A549 (cell line): ENCODE results near the gene SMARCAL1. TPM values are rescaled to one million over a fixed set of nuclear protein-coding genes. Genes with fewer than 3 reads are reported as not detected.

ENCODE experiments used
- ATAC-seq, 2 experiments: fragments of 200-7000 bp in 1 of 2; fragments of >200 bp in 1 of 2; cut with Nextera tagmentation in 1 of 2; cut with Tn5 transposase in 1 of 2; 3 replicates each; pipeline versions ENCODE4 v1.8.0 to v1.9.1; 2018 to 2020; ENCODE audit warnings: mild to moderate bottlenecking in 1 of 2, moderate library complexity in 1 of 2
- CTCF ChIA-PET: fragments of 300-600 bp; sonication (Branson Sonifier 250); formaldehyde crosslinking; extraction: SDS; loops from one replicate; lab custom pipeline; 2021; ENCODE audit warnings: antibody characterized with exemption, inconsistent platforms; lab: Yijun Ruan, JAX
- POLR2A ChIA-PET: fragments of 350-600 bp; formaldehyde crosslinking; extraction: SDS; loops from one replicate; lab custom pipeline; 2021; ENCODE audit warnings: antibody characterized with exemption, inconsistent platforms; lab: Yijun Ruan, JAX
- DNase-seq, 2 experiments: peaks; one replicate each; pipeline versions ENCODE4 v3.0.0 to v3.0.0-alpha.2; 2011 to 2016; ENCODE audit warnings: low read depth in 1 of 2, low spot score in 1 of 2
- FAIRE-seq: peaks from 2 replicates; lab custom pipeline; 2011; peaks lifted over from hg19 to GRCh38; lab: Jason Lieb, UNC
- H3K27ac ChIP-seq, 2 experiments: fragments of >200 bp; sonication (Bioruptor Twin); formaldehyde crosslinking; 3 replicates each; pipeline ENCODE4 v1.5.1; 2016 to 2017
- H3K4me1 ChIP-seq: fragments of >200 bp; sonication (Bioruptor Twin); formaldehyde crosslinking; 3 replicates; pipeline ENCODE4 v1.6.1; 2016
- H3K4me2 ChIP-seq: fragments of >200 bp; sonication (Bioruptor Twin); formaldehyde crosslinking; 3 replicates; pipeline ENCODE4 v1.6.1; 2016
- H3K4me3 ChIP-seq: fragments of >200 bp; sonication (Bioruptor Twin); formaldehyde crosslinking; 3 replicates; pipeline ENCODE4 v1.5.1; 2016
- H3K9me3 ChIP-seq: fragments of >200 bp; sonication (Bioruptor Twin); formaldehyde crosslinking; 3 replicates; pipeline ENCODE4 v1.6.1; 2016
- BHLHE40 ChIP-seq: IDR thresholded peaks from 2 replicates; pipeline ENCODE4 v1.6.1; 2012; ENCODE audit warnings: low read depth, low read length, inconsistent platforms
- CHD4 ChIP-seq: fragments of 200-600 bp; sonication (generic); IDR thresholded peaks from 2 replicates; pipeline ENCODE4 v1.6.1; 2016; ENCODE audit warnings: antibody characterized with exemption, mild to moderate bottlenecking, borderline replicate concordance
- EHF ChIP-seq: fragments of 250-450 bp; sonication (Bioruptor Pico); IDR thresholded peaks from 2 replicates; pipeline ENCODE4 v1.5.0; 2020; ENCODE audit warnings: mild to moderate bottlenecking
- FOSL2 ChIP-seq, 2 experiments: fragments of 450-650 bp in 1 of 2; fragments of >200 bp in 1 of 2; sonication (Bioruptor Twin) in 1 of 2; formaldehyde crosslinking; IDR thresholded peaks; 2 replicates each; pipeline versions ENCODE4 v1.5.0 to v1.6.1; 2016 to 2020; ENCODE audit warnings: mild to moderate bottlenecking in 1 of 2, moderate library complexity in 1 of 2
- FOXS1 ChIP-seq: fragments of 250-450 bp; sonication (Bioruptor Pico); IDR thresholded peaks from 2 replicates; pipeline ENCODE4 v1.5.0; 2020; ENCODE audit warnings: mild to moderate bottlenecking, moderate library complexity
- HDAC2 ChIP-seq: fragments of 200-600 bp; sonication (generic); IDR thresholded peaks from 2 replicates; pipeline ENCODE4 v1.6.1; 2016
- HEYL ChIP-seq: fragments of 250-450 bp; sonication (Bioruptor Pico); IDR thresholded peaks from 2 replicates; pipeline ENCODE4 v1.8.0; 2021; ENCODE audit warnings: mild to moderate bottlenecking, moderate library complexity
- HOXB13 ChIP-seq: fragments of 250-450 bp; sonication (Bioruptor Pico); IDR thresholded peaks from 2 replicates; pipeline ENCODE4 v1.5.0; 2020; ENCODE audit warnings: low read depth, mild to moderate bottlenecking, moderate library complexity
- HOXB5 ChIP-seq: fragments of 250-450 bp; sonication (Bioruptor Pico); IDR thresholded peaks from 2 replicates; pipeline ENCODE4 v1.5.0; 2020; ENCODE audit warnings: mild to moderate bottlenecking, moderate library complexity
- KDM1A ChIP-seq: fragments of 200-600 bp; sonication (generic); IDR thresholded peaks from 2 replicates; pipeline ENCODE4 v1.6.1; 2016; ENCODE audit warnings: low read depth, mild to moderate bottlenecking
- KDM5A ChIP-seq: fragments of 200-600 bp; sonication (generic); IDR thresholded peaks from 2 replicates; pipeline ENCODE4 v1.6.1; 2016; ENCODE audit warnings: antibody characterized with exemption, mild to moderate bottlenecking
- NFE2L2 ChIP-seq: fragments of 150-350 bp; conservative IDR thresholded peaks from 2 replicates; pipeline ENCODE4 v1.6.1; 2014; ENCODE audit warnings: low read length
- PBX3 ChIP-seq: IDR thresholded peaks from 2 replicates; pipeline ENCODE4 v1.6.1; 2012
- POLR2AphosphoS2 ChIP-seq: conservative IDR thresholded peaks from 2 replicates; pipeline ENCODE4 v1.6.1; 2012; ENCODE audit warnings: low read length, improper control_type of control experiment, inconsistent platforms
- RARB ChIP-seq: fragments of 250-450 bp; sonication (Bioruptor Pico); IDR thresholded peaks from 2 replicates; pipeline ENCODE4 v1.8.0; 2021; ENCODE audit warnings: mild to moderate bottlenecking, moderate library complexity
- RCOR1 ChIP-seq: fragments of 150-350 bp; IDR thresholded peaks from 2 replicates; pipeline ENCODE4 v1.6.1; 2014; ENCODE audit warnings: antibody characterized with exemption, low read length, low read depth
- RFX5 ChIP-seq: fragments of 450-650 bp; IDR thresholded peaks from 2 replicates; pipeline ENCODE4 v1.7.1; 2014; ENCODE audit warnings: antibody characterized with exemption, mild to moderate bottlenecking, moderate library complexity
- RNF2 ChIP-seq: fragments of 200-600 bp; sonication (generic); IDR thresholded peaks from 2 replicates; pipeline ENCODE4 v1.6.1; 2016; ENCODE audit warnings: low read depth, mild to moderate bottlenecking, antibody characterized with exemption, moderate library complexity, borderline replicate concordance
- SMC3 ChIP-seq: fragments of >200 bp; sonication (Bioruptor Twin); formaldehyde crosslinking; IDR thresholded peaks from 3 replicates; pipeline ENCODE4 v1.6.1; 2018; ENCODE audit warnings: inconsistent platforms
- SREBF2 ChIP-seq: fragments of 450-650 bp; IDR thresholded peaks from 2 replicates; pipeline ENCODE4 v1.6.1; 2014; ENCODE audit warnings: mild to moderate bottlenecking, moderate library complexity
- ZNF302 ChIP-seq: fragments of 250-450 bp; sonication (Bioruptor Pico); IDR thresholded peaks from 2 replicates; pipeline ENCODE4 v1.9.0; 2021; ENCODE audit warnings: inconsistent platforms, mild to moderate bottlenecking, moderate library complexity
- WGBS: methylation state at CpG from one replicate; pipeline ENCODE4 v1.1.6; 2017; ENCODE audit errors: missing lambda C conversion rate; 5-methylcytosine and 5-hydroxymethylcytosine counted together
- polyA plus RNA-seq, 4 experiments: library from polyadenylated mRNA; depleted of rRNA in 3 of 4; stranded (reverse); fragments of >200 nt; fragmentation: RNase III in 1 of 4; extraction: RNeasy Plus Mini Kit Qiagen cat#74134 plus additional on column Dnase treatment in 1 of 4; gene quantifications; 2 replicates in 3 of 4; 3 replicates in 1 of 4; pipeline ENCODE4 v1.2.3, GENCODE V29; 2011 to 2017
- TF ChIP-seq, protein P1 (sequence below): fragments of >200 bp; sonication (Bioruptor Twin); formaldehyde crosslinking; IDR thresholded peaks from 2 replicates; pipeline ENCODE4 v1.6.1; 2016
- TF ChIP-seq, protein P2 (sequence below): fragments of 200-600 bp; sonication (generic); IDR thresholded peaks from 2 replicates; pipeline ENCODE4 v1.6.1; 2016; ENCODE audit warnings: antibody characterized with exemption, mild to moderate bottlenecking, moderate library complexity

Gene SMARCAL1
- polyA plus RNA-seq, 2 of the 4 experiments (the other 2 are of a cell fraction): 18.4 to 28.7 TPM

- CTCF ChIA-PET: interaction anchor here (1.1 kb wide), 1 partner anchor 22 kb away, joined by 3 read pairs; no protein-coding TSS in a partner anchor
- ATAC-seq (no peak), FAIRE-seq (no peak), DNase-seq (no peak)
- H3K4me2 ChIP-seq: no peak overlapping the region
- no peak overlapping the region for H3K4me3 ChIP-seq
- TF ChIP-seq BHLHE40 (no peak), RNF2 (no peak), SREBF2 (no peak), ZNF302 (no peak), POLR2AphosphoS2 (no peak), PBX3 (no peak), FOSL2 (IDR thresholded peaks at IDR 0.05) (no peak), FOSL2 (CRISPR knock-in tag; IDR thresholded peaks at IDR 0.05) (no peak), HOXB13 (CRISPR knock-in tag) (no peak), HDAC2 (no peak), SMC3 (no peak), KDM5A (no peak), RFX5 (no peak), HEYL (CRISPR knock-in tag) (no peak), RARB (CRISPR knock-in tag) (no peak), HOXB5 (CRISPR knock-in tag) (no peak), CHD4 (no peak), RCOR1 (no peak), FOXS1 (no peak)
- TF ChIP-seq, protein P1, sequence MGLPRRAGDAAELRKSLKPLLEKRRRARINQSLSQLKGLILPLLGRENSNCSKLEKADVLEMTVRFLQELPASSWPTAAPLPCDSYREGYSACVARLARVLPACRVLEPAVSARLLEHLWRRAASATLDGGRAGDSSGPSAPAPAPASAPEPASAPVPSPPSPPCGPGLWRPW: no peak
- 96% methylated on average over 2 of the region's 2 CpGs for WGBS
- POLR2A ChIA-PET: no interaction called here
- no peak overlapping the region for H3K27ac ChIP-seq
- H3K9me3 ChIP-seq: no peaks in the 10 kb centered on the region
- peaks cover 4% of the 10 kb centered on the region; the same call in 1 of the 3 replicates for H3K4me1 ChIP-seq
Observed at GRCh38 chr2:216387262-216387661, 25.0 kb upstream of the SMARCAL1 start.

DNA sequence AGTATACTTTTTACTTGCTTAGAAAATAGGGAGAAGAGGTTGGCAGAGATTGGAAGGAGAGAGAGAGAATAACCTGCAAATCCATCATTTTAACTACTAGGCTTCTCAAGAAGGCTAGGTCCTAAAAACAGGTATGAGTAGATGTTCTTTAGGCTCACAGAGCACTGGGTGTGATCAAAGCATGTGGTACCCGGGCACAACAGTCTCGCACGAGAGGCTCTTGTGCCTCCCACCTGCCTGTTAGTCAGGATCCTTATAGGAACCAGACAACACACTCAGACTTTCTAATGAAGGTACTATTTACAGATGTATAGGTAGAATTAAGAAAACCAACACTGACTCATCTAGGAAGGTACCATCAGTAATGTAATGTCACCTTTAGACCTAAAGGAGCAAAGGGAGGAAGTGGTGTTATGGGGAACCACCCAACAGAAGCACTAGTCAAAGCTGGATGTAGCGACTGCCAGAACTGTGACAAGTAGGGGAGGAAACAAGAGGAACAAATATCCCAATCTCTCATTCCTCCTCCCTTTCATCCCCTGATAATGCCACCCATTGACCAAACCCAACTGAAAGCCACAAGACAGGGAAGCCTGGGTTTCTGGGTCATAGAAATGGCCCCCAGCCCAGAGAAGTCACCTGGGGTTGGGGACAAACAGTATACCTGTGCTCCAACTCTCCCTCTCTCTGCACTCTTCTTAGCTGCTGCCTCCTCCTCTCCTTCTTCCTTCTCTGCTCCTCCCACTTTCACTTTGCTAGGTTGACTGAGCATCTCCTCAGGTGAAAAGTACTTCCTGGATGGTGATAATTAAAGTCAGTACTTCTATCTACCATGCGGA is 24.0 kb upstream of the SMARCAL1 start:
- ChIA-PET CTCF (interaction anchor here (1.5 kb wide), 2 partner anchors 11 to 13 kb away, joined by 4 read pairs; no protein-coding TSS in a partner anchor), POLR2A (no interaction called here)
- no peak for ATAC-seq
- H3K4me2 ChIP-seq: no peak overlapping the region
- no peaks in the 10 kb centered on the region for H3K9me3 ChIP-seq
- no peak overlapping the region for H3K27ac ChIP-seq
- no peak for FAIRE-seq
- WGBS: 72% methylated on average over 5 of the region's 5 CpGs
- TF ChIP-seq PBX3 (no peak), EHF (CRISPR knock-in tag) (no peak), NFE2L2 (no peak), HOXB13 (CRISPR knock-in tag) (no peak), HOXB5 (CRISPR knock-in tag) (no peak), KDM1A (no peak), HDAC2 (no peak)
- TF ChIP-seq, protein P2, sequence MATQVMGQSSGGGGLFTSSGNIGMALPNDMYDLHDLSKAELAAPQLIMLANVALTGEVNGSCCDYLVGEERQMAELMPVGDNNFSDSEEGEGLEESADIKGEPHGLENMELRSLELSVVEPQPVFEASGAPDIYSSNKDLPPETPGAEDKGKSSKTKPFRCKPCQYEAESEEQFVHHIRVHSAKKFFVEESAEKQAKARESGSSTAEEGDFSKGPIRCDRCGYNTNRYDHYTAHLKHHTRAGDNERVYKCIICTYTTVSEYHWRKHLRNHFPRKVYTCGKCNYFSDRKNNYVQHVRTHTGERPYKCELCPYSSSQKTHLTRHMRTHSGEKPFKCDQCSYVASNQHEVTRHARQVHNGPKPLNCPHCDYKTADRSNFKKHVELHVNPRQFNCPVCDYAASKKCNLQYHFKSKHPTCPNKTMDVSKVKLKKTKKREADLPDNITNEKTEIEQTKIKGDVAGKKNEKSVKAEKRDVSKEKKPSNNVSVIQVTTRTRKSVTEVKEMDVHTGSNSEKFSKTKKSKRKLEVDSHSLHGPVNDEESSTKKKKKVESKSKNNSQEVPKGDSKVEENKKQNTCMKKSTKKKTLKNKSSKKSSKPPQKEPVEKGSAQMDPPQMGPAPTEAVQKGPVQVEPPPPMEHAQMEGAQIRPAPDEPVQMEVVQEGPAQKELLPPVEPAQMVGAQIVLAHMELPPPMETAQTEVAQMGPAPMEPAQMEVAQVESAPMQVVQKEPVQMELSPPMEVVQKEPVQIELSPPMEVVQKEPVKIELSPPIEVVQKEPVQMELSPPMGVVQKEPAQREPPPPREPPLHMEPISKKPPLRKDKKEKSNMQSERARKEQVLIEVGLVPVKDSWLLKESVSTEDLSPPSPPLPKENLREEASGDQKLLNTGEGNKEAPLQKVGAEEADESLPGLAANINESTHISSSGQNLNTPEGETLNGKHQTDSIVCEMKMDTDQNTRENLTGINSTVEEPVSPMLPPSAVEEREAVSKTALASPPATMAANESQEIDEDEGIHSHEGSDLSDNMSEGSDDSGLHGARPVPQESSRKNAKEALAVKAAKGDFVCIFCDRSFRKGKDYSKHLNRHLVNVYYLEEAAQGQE: no peak
- H3K4me3 ChIP-seq: no peak overlapping the region
- no peak for DNase-seq
- peaks cover 4% of the 10 kb centered on the region; the same call in 1 of the 3 replicates for H3K4me1 ChIP-seq
